Keratinocyte (primary cell): ENCODE data around the gene DUSP2. TPM values are rescaled to one million over a fixed set of nuclear protein-coding genes. Genes with fewer than 3 reads are reported as not detected.
A peak's percentile ranks its signal among the peaks of the same experiment; 100 is the strongest.

Source experiments
- DNase-seq: peaks from one replicate; pipeline ENCODE4 v3.0.0-alpha.2; 2011; ENCODE audit warnings: low read depth, missing footprints, low spot score
- FAIRE-seq: peaks from 2 replicates; lab custom pipeline; 2011; peaks lifted over from hg19 to GRCh38; lab: Jason Lieb, UNC
- H2AFZ ChIP-seq: 2 replicates; pipeline ENCODE4 v1.6.0; 2012; ENCODE audit warnings: low read length, control low read depth, inconsistent platforms; ENCODE audit not compliant: control insufficient read depth
- H3K27ac ChIP-seq: 2 replicates; pipeline ENCODE4 v1.5.1; 2011; ENCODE audit warnings: low read length; ENCODE audit not compliant: control insufficient read depth, insufficient read depth
- H3K27me3 ChIP-seq: 3 replicates; pipeline ENCODE4 v1.6.0; 2011; ENCODE audit warnings: low read length; ENCODE audit not compliant: control insufficient read depth, insufficient read depth; ENCODE audit errors: extremely low read depth
- H3K36me3 ChIP-seq, 2 experiments: 2 replicates in 1 of 2; 3 replicates in 1 of 2; pipeline ENCODE4 v1.5.1; 2011; ENCODE audit warnings: low read length in 2 of 2, mild to moderate bottlenecking in 1 of 2; ENCODE audit not compliant: control insufficient read depth in 2 of 2, insufficient read depth in 2 of 2; ENCODE audit errors: extremely low read depth in 1 of 2
- H3K4me1 ChIP-seq: 3 replicates; pipeline ENCODE4 v1.5.1; 2011; ENCODE audit warnings: low read length; ENCODE audit not compliant: control insufficient read depth, insufficient read depth; ENCODE audit errors: extremely low read depth
- H3K4me2 ChIP-seq: 3 replicates; pipeline ENCODE4 v1.6.0; 2011; ENCODE audit warnings: low read depth, low read length; ENCODE audit not compliant: control insufficient read depth, insufficient read depth; ENCODE audit errors: extremely low read depth
- H3K4me3 ChIP-seq, 3 experiments: fragments of 200-600 bp in 1 of 3; sonication (generic) in 1 of 3; 2 replicates in 2 of 3; 3 replicates in 1 of 3; pipeline ENCODE4 v1.5.1; 2011 to 2016; ENCODE audit warnings: low read length in 3 of 3, mild to moderate bottlenecking in 3 of 3, control low read depth in 2 of 3, inconsistent platforms in 1 of 3, low read depth in 1 of 3, mixed read lengths in 1 of 3, mixed run types in 1 of 3, moderate library complexity in 1 of 3; ENCODE audit not compliant: control insufficient read depth in 2 of 3, insufficient read depth in 2 of 3; ENCODE audit errors: extremely low read depth in 1 of 3
- H3K79me2 ChIP-seq: 2 replicates; pipeline ENCODE4 v1.6.0; 2012; ENCODE audit warnings: low read length; ENCODE audit not compliant: control insufficient read depth, insufficient read depth
- H3K9ac ChIP-seq: 3 replicates; pipeline ENCODE4 v1.6.0; 2011; ENCODE audit warnings: low read length; ENCODE audit not compliant: control insufficient read depth, insufficient read depth; ENCODE audit errors: extremely low read depth
- H3K9me1 ChIP-seq: 3 replicates; pipeline ENCODE4 v1.6.0; 2011; ENCODE audit warnings: low read length; ENCODE audit not compliant: control insufficient read depth, insufficient read depth; ENCODE audit errors: extremely low read depth
- H3K9me3 ChIP-seq: 2 replicates; pipeline ENCODE4 v1.5.1; 2012; ENCODE audit warnings: low read depth, low read length; ENCODE audit not compliant: control insufficient read depth
- H4K20me1 ChIP-seq: 3 replicates; pipeline ENCODE4 v1.6.0; 2011; ENCODE audit warnings: low read length; ENCODE audit not compliant: control insufficient read depth, insufficient read depth; ENCODE audit errors: extremely low read depth
- EZH2 ChIP-seq: IDR thresholded peaks from one replicate; pipeline ENCODE4 v1.6.1; 2012; ENCODE audit warnings: inconsistent platforms, mild to moderate bottlenecking, low read length, moderate library complexity
- dilution Hi-C: fragments of 300-500 bp; cut with MboI; formaldehyde crosslinking; loops from one replicate; pipeline ENCODE4 v1.7.0; 2020; ENCODE audit warnings: low sequenced_read_pairs; ENCODE audit not compliant: extremely low pct_ligation_motif_present
- polyA plus RNA-seq, 5 experiments: library from polyadenylated mRNA; depleted of rRNA in 3 of 5; stranded (reverse) in 3 of 5; stranded (forward) in 1 of 5; unstranded in 1 of 5; fragments of >200 nt; gene quantifications; 1 replicate in 1 of 5; 2 replicates in 3 of 5; 3 replicates in 1 of 5; pipeline versions ENCODE4 v1.2.1 to v1.2.3, GENCODE V29; 2011 to 2012; ENCODE audit warnings: missing spikeins in 2 of 5, low read depth in 1 of 5, low replicate concordance in 1 of 5
- TF ChIP-seq, protein P1 (sequence below), 3 experiments: IDR thresholded peaks in 1 of 3; conservative IDR thresholded peaks in 1 of 3; optimal IDR thresholded peaks in 1 of 3; 2 replicates in 2 of 3; 3 replicates in 1 of 3; pipeline versions ENCODE3 to v1.5.1; 2011; ENCODE audit warnings: low read length in 3 of 3, mild to moderate bottlenecking in 3 of 3, moderate library complexity in 2 of 3, control low read depth in 1 of 3, inconsistent platforms in 1 of 3; ENCODE audit not compliant: insufficient read depth in 2 of 3; ENCODE audit errors: extremely low read depth in 1 of 3

DUSP2 gene
- polyA plus RNA-seq, 1 donor (not counting 4 experiments of a cell fraction or from before 2014, with no cell fraction given) = 1.2 TPM

DNA sequence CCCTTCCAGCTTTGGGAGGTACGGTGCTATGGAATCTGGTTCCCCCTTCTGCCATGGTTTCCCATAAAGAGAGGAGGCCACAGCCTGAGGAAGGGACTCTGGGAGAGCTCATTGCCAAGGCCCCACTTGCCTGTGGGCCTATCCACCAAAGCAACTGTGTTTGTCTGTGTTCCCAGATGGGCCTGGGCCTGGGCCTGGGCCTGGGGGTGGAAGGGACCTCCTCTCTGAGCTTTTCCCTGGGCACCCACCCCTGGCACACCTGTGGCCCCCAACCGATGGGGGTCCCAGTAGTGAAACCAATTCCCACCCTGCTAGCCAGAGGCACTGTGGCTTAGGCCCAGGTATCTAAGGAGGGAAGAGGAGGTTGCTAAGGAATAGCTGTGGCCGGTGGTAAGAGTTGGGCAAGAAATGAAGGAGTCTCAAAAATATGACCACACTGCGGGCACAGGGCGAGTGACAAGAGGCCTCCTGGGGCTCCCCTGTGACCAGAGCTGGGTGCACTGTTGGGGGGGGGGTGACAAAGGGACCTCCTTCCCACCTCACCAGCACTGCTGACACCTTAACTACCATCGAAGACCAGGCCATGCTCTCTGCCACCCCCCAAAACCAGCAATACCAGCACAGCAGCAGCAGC, 4.9 kb upstream of the DUSP2 start:
- DNase-seq (no peak), FAIRE-seq (no peak)
- no peaks in the 10 kb centered on the region for H3K79me2 ChIP-seq
- no peak overlapping the region for H3K4me3 ChIP-seq
- dilution Hi-C loops = no loop called here
- H2AFZ ChIP-seq = no peak overlapping the region
- no peaks in the 10 kb centered on the region for H3K9me3 ChIP-seq
- no peak overlapping the region for H3K4me2 ChIP-seq
- TF ChIP-seq EZH2 = no peak
- TF ChIP-seq, protein P1, sequence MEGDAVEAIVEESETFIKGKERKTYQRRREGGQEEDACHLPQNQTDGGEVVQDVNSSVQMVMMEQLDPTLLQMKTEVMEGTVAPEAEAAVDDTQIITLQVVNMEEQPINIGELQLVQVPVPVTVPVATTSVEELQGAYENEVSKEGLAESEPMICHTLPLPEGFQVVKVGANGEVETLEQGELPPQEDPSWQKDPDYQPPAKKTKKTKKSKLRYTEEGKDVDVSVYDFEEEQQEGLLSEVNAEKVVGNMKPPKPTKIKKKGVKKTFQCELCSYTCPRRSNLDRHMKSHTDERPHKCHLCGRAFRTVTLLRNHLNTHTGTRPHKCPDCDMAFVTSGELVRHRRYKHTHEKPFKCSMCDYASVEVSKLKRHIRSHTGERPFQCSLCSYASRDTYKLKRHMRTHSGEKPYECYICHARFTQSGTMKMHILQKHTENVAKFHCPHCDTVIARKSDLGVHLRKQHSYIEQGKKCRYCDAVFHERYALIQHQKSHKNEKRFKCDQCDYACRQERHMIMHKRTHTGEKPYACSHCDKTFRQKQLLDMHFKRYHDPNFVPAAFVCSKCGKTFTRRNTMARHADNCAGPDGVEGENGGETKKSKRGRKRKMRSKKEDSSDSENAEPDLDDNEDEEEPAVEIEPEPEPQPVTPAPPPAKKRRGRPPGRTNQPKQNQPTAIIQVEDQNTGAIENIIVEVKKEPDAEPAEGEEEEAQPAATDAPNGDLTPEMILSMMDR (optimal IDR thresholded peaks at IDR 0.05 in 1 of 3, IDR thresholded peaks at IDR 0.05 in 1 of 3, conservative IDR thresholded peaks at IDR 0.05 in 1 of 3; ENCODE audit: extremely low read depth in 1 of 3, insufficient read depth in 2 of 3, low read length in 3 of 3) = no peak
- H3K27ac ChIP-seq = no peak overlapping the region
- H3K9ac ChIP-seq = no peak overlapping the region
- H4K20me1 ChIP-seq = no peaks in the 10 kb centered on the region
- peaks cover 1% of the 10 kb centered on the region for H3K27me3 ChIP-seq
- no peaks in the 10 kb centered on the region for H3K36me3 ChIP-seq
- H3K9me1 ChIP-seq = no peaks in the 10 kb centered on the region
- peaks cover 33% of the 10 kb centered on the region for H3K4me1 ChIP-seq

DNA sequence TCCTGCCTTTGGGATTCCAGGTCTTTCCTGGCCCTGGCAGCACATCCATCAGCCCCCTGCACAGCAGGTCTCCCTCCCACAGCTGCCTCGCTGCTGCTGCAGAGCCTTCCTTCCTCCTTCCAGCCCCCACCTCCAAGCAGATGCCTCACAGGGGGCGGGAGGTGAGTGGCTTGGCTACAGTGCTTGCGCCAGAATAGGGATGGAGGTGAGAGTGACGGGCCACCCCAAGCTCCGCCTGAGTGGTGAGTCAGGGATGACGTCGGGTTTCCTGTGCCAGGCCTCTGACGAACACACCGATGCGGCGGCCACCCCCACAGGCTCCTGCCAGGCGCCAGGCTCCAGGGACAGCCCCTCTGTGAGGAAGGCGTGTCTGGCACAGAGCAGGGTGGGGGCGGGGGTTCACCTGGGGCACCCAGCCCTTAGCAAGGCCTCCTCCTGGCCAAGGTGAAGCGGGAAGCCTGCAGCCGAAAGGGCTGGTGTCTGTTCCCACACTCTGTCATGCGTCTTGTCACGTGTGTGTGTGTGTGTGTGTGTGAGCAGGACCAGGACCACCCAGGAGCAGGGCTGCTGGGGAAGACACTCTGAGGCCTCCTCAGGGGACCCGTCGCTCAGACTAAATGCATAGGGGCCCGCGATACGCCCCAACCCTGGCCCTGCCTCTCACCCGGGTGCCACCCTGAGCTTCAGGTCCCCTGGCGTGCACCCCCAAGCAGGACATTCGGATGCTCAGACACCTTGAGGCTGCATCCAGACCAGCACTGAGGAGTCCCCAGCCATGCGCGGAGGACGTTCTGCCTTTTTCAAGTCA, 3.4 kb upstream of the DUSP2 start:
- no peak for FAIRE-seq
- Histone ChIP-seq H3K4me2 (peak overlapping the region; percentile 54), H3K9me3 (no peaks in the 10 kb centered on the region), H3K27me3 (no peaks in the 10 kb centered on the region), H3K4me3 (peak overlapping the region in 1 of 3 experiments; percentile 17), H3K9me1 (no peaks in the 10 kb centered on the region), H2AFZ (peak overlapping the region; percentile 61), H3K27ac (peak overlapping the region; percentile 4), H3K79me2 (no peaks in the 10 kb centered on the region), H3K9ac (no peak overlapping the region), H3K4me1 (peaks cover 37% of the 10 kb centered on the region), H4K20me1 (no peaks in the 10 kb centered on the region), H3K36me3 (no peaks in the 10 kb centered on the region)
- DNase-seq = peak; percentile 80
- TF ChIP-seq, protein P1 (optimal IDR thresholded peaks at IDR 0.05 in 1 of 3, IDR thresholded peaks at IDR 0.05 in 1 of 3, conservative IDR thresholded peaks at IDR 0.05 in 1 of 3; ENCODE audit: extremely low read depth in 1 of 3, insufficient read depth in 2 of 3, low read length in 3 of 3) = no peak
- TF ChIP-seq EZH2 = no peak
- dilution Hi-C loops = no loop called here
